HCT116 (cell line): ENCODE measurements around the gene RAD18. TPM values are rescaled to one million over a fixed set of nuclear protein-coding genes. Genes with fewer than 3 reads are reported as not detected.

Source experiments
- ATAC-seq: fragments of 200-7000 bp; cut with Tn5 transposase; 2 replicates; pipeline ENCODE4 v1.9.1; 2020; ENCODE audit warnings: mild to moderate bottlenecking, moderate library complexity
- BruUV-seq: library from RNA; stranded (reverse); fragments of 400-500 nt; replicated peaks from 2 replicates; lab custom pipeline; 2021; lab: Mats Ljungman, UMichigan
- CTCF ChIA-PET: fragments of 300-600 bp; sonication (Branson Sonifier 250); formaldehyde crosslinking; loops from one replicate; lab custom pipeline; 2021; ENCODE audit warnings: antibody characterized with exemption; lab: Charles Lee
- POLR2A ChIA-PET: fragments of 300-600, 350-600 bp; sonication (Branson Sonifier 250); formaldehyde crosslinking; loops from one replicate; lab custom pipeline; 2021; ENCODE audit warnings: antibody characterized with exemption; lab: Charles Lee
- RAD21 ChIA-PET, 2 experiments: fragments of 300-600 bp; sonication (Branson Sonifier 250); formaldehyde crosslinking; loops; one replicate each; lab custom pipeline; 2023; ENCODE audit warnings: low total read pairs in 2 of 2; ENCODE audit not compliant: uncharacterized antibody in 2 of 2, unreplicated experiment in 2 of 2, low non-redundant PET in 1 of 2; lab: Charles Lee
- DNase-seq: peaks from one replicate; pipeline ENCODE4 v3.0.0-alpha.2; 2010; ENCODE audit warnings: low read depth, low spot score
- H2AFZ ChIP-seq: fragments of 200-600 bp; shearing (Covaris generic), sonication (generic); 2 replicates; pipeline ENCODE4 v1.6.1; 2017; ENCODE audit warnings: low read depth, mixed run types, mixed read lengths, antibody characterized with exemption, low read length; ENCODE audit not compliant: poor library complexity, severe bottlenecking
- H3K27ac ChIP-seq: 2 replicates; pipeline ENCODE4 v1.5.1; 2012; ENCODE audit warnings: low read depth, low read length
- H3K27me3 ChIP-seq: fragments of 200-600 bp; sonication (generic); 2 replicates; pipeline ENCODE4 v1.6.1; 2016; ENCODE audit warnings: mixed run types, low read length, mixed read lengths; ENCODE audit not compliant: insufficient read depth
- H3K36me3 ChIP-seq, 2 experiments: fragments of 200-500 bp in 1 of 2; fragments of 200-600 bp in 1 of 2; sonication (Bioruptor generic) in 1 of 2; sonication (generic) in 1 of 2; 2 replicates each; pipeline versions ENCODE4 v1.5.1 to v1.6.1; 2014 to 2016; ENCODE audit warnings: low read length in 2 of 2, inconsistent platforms in 1 of 2, mixed read lengths in 1 of 2, mixed run types in 1 of 2; ENCODE audit not compliant: insufficient read depth in 2 of 2, control insufficient read depth in 1 of 2
- H3K4me1 ChIP-seq, 2 experiments: fragments of 200-600 bp in 1 of 2; sonication (generic) in 1 of 2; 2 replicates each; pipeline versions ENCODE4 v1.5.1 to v1.6.1; 2012 to 2017; ENCODE audit warnings: low read length in 2 of 2, inconsistent platforms in 1 of 2, mild to moderate bottlenecking in 1 of 2, mixed read lengths in 1 of 2, mixed run types in 1 of 2, moderate library complexity in 1 of 2; ENCODE audit not compliant: insufficient read depth in 2 of 2, control insufficient read depth in 1 of 2
- H3K4me2 ChIP-seq: fragments of 200-600 bp; sonication (generic); 2 replicates; pipeline ENCODE4 v1.6.1; 2017; ENCODE audit warnings: mixed run types, low read length, mixed read lengths
- H3K4me3 ChIP-seq, 2 experiments: fragments of 200-600 bp in 1 of 2; sonication (generic) in 1 of 2; replicated peaks in 1 of 2; 2 replicates each; pipeline ENCODE4 v1.5.1; 2011 to 2016; ENCODE audit warnings: low read length in 2 of 2, control low read depth in 1 of 2, low read depth in 1 of 2, mild to moderate bottlenecking in 1 of 2, mixed read lengths in 1 of 2, mixed run types in 1 of 2
- H3K79me2 ChIP-seq: fragments of 200-600 bp; sonication (generic); 2 replicates; pipeline ENCODE4 v1.6.1; 2017; ENCODE audit warnings: mild to moderate bottlenecking, mixed run types, low read length, moderate library complexity, mixed read lengths; ENCODE audit not compliant: insufficient read depth
- H3K9ac ChIP-seq: fragments of 200-600 bp; sonication (generic); 2 replicates; pipeline ENCODE4 v1.6.1; 2016; ENCODE audit warnings: low read length, mixed read lengths
- H3K9me2 ChIP-seq: fragments of 200-600 bp; sonication (generic), shearing (Covaris generic); 2 replicates; pipeline ENCODE4 v1.6.1; 2017; ENCODE audit warnings: mixed run types, mild to moderate bottlenecking, moderate library complexity; ENCODE audit not compliant: insufficient read depth
- H3K9me3 ChIP-seq, 2 experiments: fragments of 200-500 bp in 1 of 2; fragments of 200-600 bp in 1 of 2; sonication (Bioruptor generic) in 1 of 2; sonication (generic) in 1 of 2; 2 replicates each; pipeline ENCODE4 v1.6.1; 2014 to 2017; ENCODE audit warnings: low read length in 2 of 2, mixed read lengths in 2 of 2, inconsistent platforms in 1 of 2, low read depth in 1 of 2, mild to moderate bottlenecking in 1 of 2, mixed run types in 1 of 2, moderate library complexity in 1 of 2; ENCODE audit not compliant: control insufficient read depth in 1 of 2, insufficient read depth in 1 of 2
- H4K20me1 ChIP-seq: fragments of 200-600 bp; sonication (generic), shearing (Covaris generic); 2 replicates; pipeline ENCODE4 v1.6.1; 2017; ENCODE audit warnings: mixed run types, mild to moderate bottlenecking, moderate library complexity; ENCODE audit not compliant: insufficient read depth
- CBX3 ChIP-seq: IDR thresholded peaks from 2 replicates; pipeline ENCODE4 v1.6.1; 2012; ENCODE audit warnings: low read depth
- CEBPB ChIP-seq: IDR thresholded peaks from 2 replicates; pipeline ENCODE4 v1.6.1; 2012; ENCODE audit warnings: low read depth
- EGR1 ChIP-seq: IDR thresholded peaks from 2 replicates; pipeline ENCODE4 v1.6.1; 2012; ENCODE audit warnings: low read depth
- ELF1 ChIP-seq: IDR thresholded peaks from 2 replicates; pipeline ENCODE4 v1.6.1; 2012; ENCODE audit warnings: low read depth, borderline replicate concordance
- EZH2 ChIP-seq: fragments of 200-600 bp; sonication (generic); IDR thresholded peaks from 2 replicates; pipeline ENCODE4 v1.6.1; 2017; ENCODE audit warnings: antibody characterized with exemption, mixed run types
- EZH2phosphoT487 ChIP-seq: fragments of 200-600 bp; IDR thresholded peaks from 2 replicates; pipeline ENCODE4 v1.6.1; 2018; ENCODE audit warnings: antibody characterized with exemption, borderline replicate concordance
- FOSL1 ChIP-seq: IDR thresholded peaks from 2 replicates; pipeline ENCODE4 v1.6.1; 2012; ENCODE audit warnings: low read depth
- JUND ChIP-seq: IDR thresholded peaks from 2 replicates; pipeline ENCODE4 v1.6.1; 2012
- POLR2A ChIP-seq: IDR thresholded peaks from 2 replicates; pipeline ENCODE4 v1.7.0; 2011; ENCODE audit warnings: borderline replicate concordance; ENCODE audit not compliant: insufficient read depth, insufficient read length; ENCODE audit errors: extremely low read depth
- POLR2AphosphoS5 ChIP-seq: IDR thresholded peaks from 2 replicates; pipeline ENCODE4 v1.6.1; 2011; ENCODE audit warnings: mild to moderate bottlenecking, low read depth, low read length, moderate library complexity
- RAD21 ChIP-seq: IDR thresholded peaks from 2 replicates; pipeline ENCODE4 v1.6.1; 2012; ENCODE audit warnings: low read depth, mild to moderate bottlenecking
- SIN3A ChIP-seq: IDR thresholded peaks from 2 replicates; pipeline ENCODE4 v1.6.1; 2012; ENCODE audit warnings: low read depth
- SP1 ChIP-seq: IDR thresholded peaks from 2 replicates; pipeline ENCODE4 v1.6.1; 2012; ENCODE audit warnings: low read depth
- SRF ChIP-seq: IDR thresholded peaks from 2 replicates; pipeline ENCODE4 v1.6.1; 2012; ENCODE audit warnings: low read depth
- TCF7L2 ChIP-seq: IDR thresholded peaks from 2 replicates; pipeline ENCODE4 v1.7.0; 2011; ENCODE audit warnings: borderline replicate concordance, inconsistent platforms; ENCODE audit not compliant: insufficient read depth, insufficient read length; ENCODE audit errors: extremely low read depth
- YY1 ChIP-seq: IDR thresholded peaks from 2 replicates; pipeline ENCODE4 v1.6.1; 2011; ENCODE audit warnings: low read length, low read depth, moderate library complexity, mild to moderate bottlenecking; ENCODE audit not compliant: insufficient replicate concordance; ENCODE audit errors: extremely low read depth
- ZFX ChIP-seq: fragments of 450-650 bp; IDR thresholded peaks from 2 replicates; pipeline ENCODE4 v1.6.1; 2017
- ZNF274 ChIP-seq: fragments of 200-500 bp; sonication (Bioruptor generic); IDR thresholded peaks from 2 replicates; pipeline ENCODE4 v1.6.1; 2014; ENCODE audit warnings: mild to moderate bottlenecking, low read depth, low read length, inconsistent platforms
- intact Hi-C: fragments of 100-400 bp; cut with micrococcal nuclease; formaldehyde crosslinking; loops from 2 replicates; pipeline ENCODE4 v1.10.0; 2022
- total RNA-seq: library from RNA; stranded (reverse); gene quantifications from one replicate; pipeline ENCODE4 v1.2.1, GENCODE V29; 2021; ENCODE audit not compliant: unreplicated experiment
- TF ChIP-seq, protein P1 (sequence below): IDR thresholded peaks from 2 replicates; pipeline ENCODE4 v1.6.1; 2011; ENCODE audit warnings: mild to moderate bottlenecking, low read length, moderate library complexity; ENCODE audit not compliant: insufficient replicate concordance; ENCODE audit errors: extremely low read depth
- TF ChIP-seq, protein P2 (sequence below): IDR thresholded peaks from 2 replicates; pipeline ENCODE4 v1.6.1; 2012; ENCODE audit warnings: low read depth
- TF ChIP-seq, protein P3 (sequence below): IDR thresholded peaks from 2 replicates; pipeline ENCODE4 v1.6.1; 2012
- TF ChIP-seq, protein P4 (sequence below), 3 experiments: fragments of 200-600 bp in 1 of 3; sonication (generic) in 1 of 3; IDR thresholded peaks in 2 of 3; conservative IDR thresholded peaks in 1 of 3; 2 replicates each; pipeline ENCODE4 v1.5.1; 2012 to 2017; ENCODE audit warnings: low read depth in 2 of 3, low read length in 2 of 3, antibody characterized with exemption in 1 of 3, borderline replicate concordance in 1 of 3, control low read depth in 1 of 3, mild to moderate bottlenecking in 1 of 3, mixed read lengths in 1 of 3, mixed run types in 1 of 3, moderate library complexity in 1 of 3; ENCODE audit not compliant: insufficient read depth in 1 of 3

RAD18 gene
- total RNA-seq, 1 experiment from 2014 or later: 28.7 TPM

DNA sequence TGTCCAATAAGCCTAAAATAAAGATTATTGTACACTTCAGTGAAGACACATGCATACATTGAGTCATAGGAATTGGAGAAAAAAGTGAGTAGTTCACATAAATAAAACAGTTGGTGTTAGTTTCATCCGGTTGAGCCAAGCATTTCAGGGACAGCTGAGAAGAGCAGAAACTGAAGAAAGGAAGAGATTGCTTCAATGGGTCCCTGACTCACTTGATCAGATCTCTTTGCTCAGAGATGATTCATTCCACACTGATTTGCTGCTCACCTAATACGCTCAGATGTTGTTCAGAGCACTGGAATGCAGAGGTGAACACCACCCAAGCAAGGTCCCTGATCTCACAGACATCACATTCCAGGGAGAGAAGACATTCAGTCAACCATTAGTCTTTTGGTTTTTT lies 93.7 kb downstream of the RAD18 start:
- H3K27ac ChIP-seq: peak overlapping the region; percentile 63; the same call in 1 of the 2 replicates
- ChIA-PET POLR2A (no interaction called here), RAD21 (no interaction called here), CTCF (no interaction called here)
- no peaks in the 10 kb centered on the region for H3K9me3 ChIP-seq
- H3K4me3 ChIP-seq: peak overlapping the region in 1 of 2 experiments; percentile 33; a peak in 2 of 4 replicates
- H3K4me1 ChIP-seq: peaks cover 14 to 27% of the 10 kb centered on the region in 2 experiments
- intact Hi-C loops: no loop called here
- H3K9me2 ChIP-seq: no peaks in the 10 kb centered on the region
- H3K4me2 ChIP-seq: peak overlapping the region; percentile 70
- H3K27me3 ChIP-seq: no peaks in the 10 kb centered on the region
- ATAC-seq: peak; percentile 98
- DNase-seq: peak; percentile 80
- H3K9ac ChIP-seq: peak overlapping the region; percentile 47
- no peaks in the 10 kb centered on the region for H4K20me1 ChIP-seq
- no peak overlapping the region for H2AFZ ChIP-seq
- H3K79me2 ChIP-seq: no peaks in the 10 kb centered on the region
- no peaks in the 10 kb centered on the region for H3K36me3 ChIP-seq
- BruUV-seq: no TSS peak
- TF ChIP-seq POLR2A (no peak), JUND (peak; percentile 87), TCF7L2 (no peak), CBX3 (peak; percentile 95), ZFX (no peak), FOSL1 (peak; percentile 91), CEBPB (peak; percentile 81), ELF1 (no peak), EZH2 (no peak), POLR2AphosphoS5 (peak; percentile 30; the same call in 1 of the 2 replicates), SIN3A (peak; percentile 56; the same call in 1 of the 2 replicates), SRF (peak; percentile 56; the same call in 1 of the 2 replicates), EZH2phosphoT487 (no peak), EGR1 (no peak), SP1 (peak; percentile 81), RAD21 (peak; percentile 25; the same call in 1 of the 2 replicates), YY1 (no peak), ZNF274 (no peak)
- TF ChIP-seq, protein P1, sequence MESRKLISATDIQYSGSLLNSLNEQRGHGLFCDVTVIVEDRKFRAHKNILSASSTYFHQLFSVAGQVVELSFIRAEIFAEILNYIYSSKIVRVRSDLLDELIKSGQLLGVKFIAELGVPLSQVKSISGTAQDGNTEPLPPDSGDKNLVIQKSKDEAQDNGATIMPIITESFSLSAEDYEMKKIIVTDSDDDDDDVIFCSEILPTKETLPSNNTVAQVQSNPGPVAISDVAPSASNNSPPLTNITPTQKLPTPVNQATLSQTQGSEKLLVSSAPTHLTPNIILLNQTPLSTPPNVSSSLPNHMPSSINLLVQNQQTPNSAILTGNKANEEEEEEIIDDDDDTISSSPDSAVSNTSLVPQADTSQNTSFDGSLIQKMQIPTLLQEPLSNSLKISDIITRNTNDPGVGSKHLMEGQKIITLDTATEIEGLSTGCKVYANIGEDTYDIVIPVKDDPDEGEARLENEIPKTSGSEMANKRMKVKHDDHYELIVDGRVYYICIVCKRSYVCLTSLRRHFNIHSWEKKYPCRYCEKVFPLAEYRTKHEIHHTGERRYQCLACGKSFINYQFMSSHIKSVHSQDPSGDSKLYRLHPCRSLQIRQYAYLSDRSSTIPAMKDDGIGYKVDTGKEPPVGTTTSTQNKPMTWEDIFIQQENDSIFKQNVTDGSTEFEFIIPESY: no peak
- TF ChIP-seq, protein P2, sequence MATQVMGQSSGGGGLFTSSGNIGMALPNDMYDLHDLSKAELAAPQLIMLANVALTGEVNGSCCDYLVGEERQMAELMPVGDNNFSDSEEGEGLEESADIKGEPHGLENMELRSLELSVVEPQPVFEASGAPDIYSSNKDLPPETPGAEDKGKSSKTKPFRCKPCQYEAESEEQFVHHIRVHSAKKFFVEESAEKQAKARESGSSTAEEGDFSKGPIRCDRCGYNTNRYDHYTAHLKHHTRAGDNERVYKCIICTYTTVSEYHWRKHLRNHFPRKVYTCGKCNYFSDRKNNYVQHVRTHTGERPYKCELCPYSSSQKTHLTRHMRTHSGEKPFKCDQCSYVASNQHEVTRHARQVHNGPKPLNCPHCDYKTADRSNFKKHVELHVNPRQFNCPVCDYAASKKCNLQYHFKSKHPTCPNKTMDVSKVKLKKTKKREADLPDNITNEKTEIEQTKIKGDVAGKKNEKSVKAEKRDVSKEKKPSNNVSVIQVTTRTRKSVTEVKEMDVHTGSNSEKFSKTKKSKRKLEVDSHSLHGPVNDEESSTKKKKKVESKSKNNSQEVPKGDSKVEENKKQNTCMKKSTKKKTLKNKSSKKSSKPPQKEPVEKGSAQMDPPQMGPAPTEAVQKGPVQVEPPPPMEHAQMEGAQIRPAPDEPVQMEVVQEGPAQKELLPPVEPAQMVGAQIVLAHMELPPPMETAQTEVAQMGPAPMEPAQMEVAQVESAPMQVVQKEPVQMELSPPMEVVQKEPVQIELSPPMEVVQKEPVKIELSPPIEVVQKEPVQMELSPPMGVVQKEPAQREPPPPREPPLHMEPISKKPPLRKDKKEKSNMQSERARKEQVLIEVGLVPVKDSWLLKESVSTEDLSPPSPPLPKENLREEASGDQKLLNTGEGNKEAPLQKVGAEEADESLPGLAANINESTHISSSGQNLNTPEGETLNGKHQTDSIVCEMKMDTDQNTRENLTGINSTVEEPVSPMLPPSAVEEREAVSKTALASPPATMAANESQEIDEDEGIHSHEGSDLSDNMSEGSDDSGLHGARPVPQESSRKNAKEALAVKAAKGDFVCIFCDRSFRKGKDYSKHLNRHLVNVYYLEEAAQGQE: no peak
- TF ChIP-seq, protein P3, sequence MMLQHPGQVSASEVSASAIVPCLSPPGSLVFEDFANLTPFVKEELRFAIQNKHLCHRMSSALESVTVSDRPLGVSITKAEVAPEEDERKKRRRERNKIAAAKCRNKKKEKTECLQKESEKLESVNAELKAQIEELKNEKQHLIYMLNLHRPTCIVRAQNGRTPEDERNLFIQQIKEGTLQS: 0 out of 2 replicates have a peak, but pooled peaks have one; percentile 6
- TF ChIP-seq, protein P4, sequence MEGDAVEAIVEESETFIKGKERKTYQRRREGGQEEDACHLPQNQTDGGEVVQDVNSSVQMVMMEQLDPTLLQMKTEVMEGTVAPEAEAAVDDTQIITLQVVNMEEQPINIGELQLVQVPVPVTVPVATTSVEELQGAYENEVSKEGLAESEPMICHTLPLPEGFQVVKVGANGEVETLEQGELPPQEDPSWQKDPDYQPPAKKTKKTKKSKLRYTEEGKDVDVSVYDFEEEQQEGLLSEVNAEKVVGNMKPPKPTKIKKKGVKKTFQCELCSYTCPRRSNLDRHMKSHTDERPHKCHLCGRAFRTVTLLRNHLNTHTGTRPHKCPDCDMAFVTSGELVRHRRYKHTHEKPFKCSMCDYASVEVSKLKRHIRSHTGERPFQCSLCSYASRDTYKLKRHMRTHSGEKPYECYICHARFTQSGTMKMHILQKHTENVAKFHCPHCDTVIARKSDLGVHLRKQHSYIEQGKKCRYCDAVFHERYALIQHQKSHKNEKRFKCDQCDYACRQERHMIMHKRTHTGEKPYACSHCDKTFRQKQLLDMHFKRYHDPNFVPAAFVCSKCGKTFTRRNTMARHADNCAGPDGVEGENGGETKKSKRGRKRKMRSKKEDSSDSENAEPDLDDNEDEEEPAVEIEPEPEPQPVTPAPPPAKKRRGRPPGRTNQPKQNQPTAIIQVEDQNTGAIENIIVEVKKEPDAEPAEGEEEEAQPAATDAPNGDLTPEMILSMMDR (IDR thresholded peaks at IDR 0.05 in 2 of 3, conservative IDR thresholded peaks at IDR 0.05 in 1 of 3; ENCODE audit: borderline replicate concordance in 1 of 3, insufficient read depth in 1 of 3, low read depth in 2 of 3, low read length in 2 of 3): no peak
